Measurements from ENCODE around the gene GLUL. TPM values are rescaled to one million over a fixed set of nuclear protein-coding genes. Genes with fewer than 3 reads are reported as not detected.
A peak's percentile ranks its signal among the peaks of the same experiment; 100 is the strongest.
"Not testable (repeated sequence)": the region's sequence is repeated elsewhere in the genome, so short reads cannot be mapped to it uniquely, and the experiment has no call there.

The GLUL gene
- total RNA-seq, 1 donor from 2014 or later: 1,362 TPM

GRCh38 chr1:182383037-182383661, 8.4 kb downstream of the GLUL start:
- ATAC-seq: no peak
- Histone ChIP-seq H3K4me3 (no peak overlapping the region), H3K9me3 (no peaks in the 10 kb centered on the region), H3K36me3 (peaks cover 71% of the 10 kb centered on the region), H3K27ac (peak overlapping the region; percentile 1), H3K4me1 (peaks cover 29% of the 10 kb centered on the region), H3K27me3 (ENCODE audit: low read depth) (no peaks in the 10 kb centered on the region)
- no peak for DNase-seq
- intact Hi-C loops (cut with DNase I): no loop called here
- TF ChIP-seq CTCF (IDR thresholded peaks at IDR 0.05): no peak

GRCh38 chr1:182381962-182382819, 9.4 kb downstream of the GLUL start:
- no peak overlapping the region for H3K4me3 ChIP-seq
- intact Hi-C loops (cut with DNase I): no loop called here
- H3K27ac ChIP-seq: no peak overlapping the region

GRCh38 chr1:182380199-182380598, 11.4 kb downstream of the GLUL start:
- H3K36me3 ChIP-seq: peaks cover 41% of the 10 kb centered on the region
- TF ChIP-seq CTCF (IDR thresholded peaks at IDR 0.05): no peak
- peaks cover under 1% of the 10 kb centered on the region for H3K4me1 ChIP-seq
- H3K27me3 ChIP-seq (ENCODE audit: low read depth): no peaks in the 10 kb centered on the region
- H3K9me3 ChIP-seq: no peaks in the 10 kb centered on the region
- intact Hi-C loops (cut with DNase I): no loop called here
- no peak overlapping the region for H3K4me3 ChIP-seq
- H3K27ac ChIP-seq: no peak overlapping the region
- no peak for DNase-seq
- peak in 1 of 2 donors; percentile 13 for ATAC-seq

More at GRCh38 chr1:182381962-182382819, 9.4 kb downstream of the GLUL start:
- Histone ChIP-seq H3K36me3 (peaks cover 61% of the 10 kb centered on the region), H3K4me1 (peaks cover 20% of the 10 kb centered on the region), H3K9me3 (no peaks in the 10 kb centered on the region), H3K27me3 (ENCODE audit: low read depth) (no peaks in the 10 kb centered on the region)
- no peak for DNase-seq
- ATAC-seq: peak; percentile 2 to 15
- TF ChIP-seq CTCF (IDR thresholded peaks at IDR 0.05): no peak

GRCh38 chr1:182379781-182380180, 11.8 kb downstream of the GLUL start:
- H3K36me3 ChIP-seq: peaks cover 37% of the 10 kb centered on the region
- intact Hi-C loops (cut with DNase I); DNase-seq; H3K4me3 ChIP-seq; H3K4me1 ChIP-seq; H3K9me3 ChIP-seq; H3K27me3 ChIP-seq (ENCODE audit: low read depth); H3K27ac ChIP-seq: not testable (repeated sequence)
- peak in 1 of 2 donors; percentile 45 for ATAC-seq

- no peak for DNase-seq
- no peaks in the 10 kb centered on the region for H3K4me1 ChIP-seq
- no peak for ATAC-seq
- H3K36me3 ChIP-seq: peaks cover 10% of the 10 kb centered on the region
- no peak overlapping the region for H3K4me3 ChIP-seq
- no peak for TF ChIP-seq CTCF (IDR thresholded peaks at IDR 0.05)
- H3K27ac ChIP-seq: no peak overlapping the region
- intact Hi-C loops (cut with DNase I): no loop called here
- no peaks in the 10 kb centered on the region for H3K9me3 ChIP-seq
- H3K27me3 ChIP-seq (ENCODE audit: low read depth): no peaks in the 10 kb centered on the region
Measured at GRCh38 chr1:182376936-182377574, 14.5 kb downstream of the GLUL start.

Measured in lower lobe of right lung (tissue), 2 donors.